HUES64 (cell line): ENCODE measurements around the gene MRPL10.

Experiments
- H3K27ac ChIP-seq: 2 replicates; pipeline ENCODE4 v1.7.0; 2013; ENCODE audit warnings: low read depth, low read length, inconsistent platforms
- H3K27me3 ChIP-seq: 2 replicates; pipeline ENCODE4 v1.6.1; 2013; ENCODE audit warnings: mild to moderate bottlenecking, low read length; ENCODE audit not compliant: insufficient read depth
- H3K36me3 ChIP-seq: 2 replicates; pipeline ENCODE4 v1.6.1; 2013; ENCODE audit warnings: mild to moderate bottlenecking, low read length; ENCODE audit not compliant: insufficient read depth
- H3K4me1 ChIP-seq: 2 replicates; pipeline ENCODE4 v1.6.1; 2013; ENCODE audit warnings: mild to moderate bottlenecking, low read length, moderate library complexity; ENCODE audit not compliant: insufficient read depth
- H3K4me3 ChIP-seq: 2 replicates; pipeline ENCODE4 v1.5.1; 2013; ENCODE audit warnings: mild to moderate bottlenecking, low read length, moderate library complexity
- H3K9ac ChIP-seq: 2 replicates; pipeline ENCODE4 v1.6.1; 2013; ENCODE audit warnings: mild to moderate bottlenecking, low read depth, low read length
- H3K9me3 ChIP-seq: 2 replicates; pipeline ENCODE4 v1.6.1; 2013; ENCODE audit warnings: low read depth, low read length; ENCODE audit not compliant: insufficient read depth
- WGBS: fragments of 150-250, 120-280 bp; methylation state at CpG from one replicate; pipeline ENCODE4 v1.1.7; 2013; ENCODE audit warnings: missing lambda C conversion rate; 5-methylcytosine and 5-hydroxymethylcytosine counted together

The MRPL10 gene

DNA sequence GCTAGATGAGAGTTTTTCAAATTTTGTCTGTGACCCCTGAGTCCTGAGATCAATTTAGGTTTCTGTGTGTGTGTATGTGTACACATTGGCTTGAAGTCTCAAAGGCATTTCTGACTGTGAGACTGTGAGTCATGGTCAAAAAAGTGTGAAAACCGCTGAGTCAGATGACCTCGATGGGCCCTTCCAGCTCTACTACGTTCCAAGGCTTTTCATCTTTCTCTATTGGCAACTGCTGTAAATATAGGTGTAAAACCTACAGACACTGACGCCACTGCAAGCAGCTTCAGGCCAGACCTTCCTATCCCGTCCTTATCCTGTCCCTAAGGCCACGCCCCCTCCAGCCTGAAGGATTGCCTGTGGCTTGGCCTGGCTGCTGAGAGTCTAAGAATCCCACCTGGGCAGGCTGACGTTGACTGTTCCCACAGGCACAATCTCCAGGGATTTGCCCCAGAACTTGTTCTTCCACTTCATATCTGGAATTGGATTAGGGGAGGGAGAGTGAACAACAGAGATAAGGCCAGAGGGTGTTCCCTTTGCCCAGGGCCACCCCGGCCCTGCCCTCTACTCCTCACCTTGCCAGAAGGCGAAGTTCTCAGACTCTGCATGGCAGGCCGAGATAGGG lies 21.0 kb downstream of the MRPL10 start:
- H3K9me3 ChIP-seq: no peaks in the 10 kb centered on the region
- no peak overlapping the region for H3K4me3 ChIP-seq
- H3K27ac ChIP-seq: no peak overlapping the region
- H3K9ac ChIP-seq: no peak overlapping the region
- H3K4me1 ChIP-seq: peaks cover 4% of the 10 kb centered on the region; the same call in 1 of the 2 replicates
- H3K36me3 ChIP-seq: peaks cover 6% of the 10 kb centered on the region
- no peaks in the 10 kb centered on the region for H3K27me3 ChIP-seq
- 62% methylated on average over 10 of the region's 10 CpGs for WGBS

DNA sequence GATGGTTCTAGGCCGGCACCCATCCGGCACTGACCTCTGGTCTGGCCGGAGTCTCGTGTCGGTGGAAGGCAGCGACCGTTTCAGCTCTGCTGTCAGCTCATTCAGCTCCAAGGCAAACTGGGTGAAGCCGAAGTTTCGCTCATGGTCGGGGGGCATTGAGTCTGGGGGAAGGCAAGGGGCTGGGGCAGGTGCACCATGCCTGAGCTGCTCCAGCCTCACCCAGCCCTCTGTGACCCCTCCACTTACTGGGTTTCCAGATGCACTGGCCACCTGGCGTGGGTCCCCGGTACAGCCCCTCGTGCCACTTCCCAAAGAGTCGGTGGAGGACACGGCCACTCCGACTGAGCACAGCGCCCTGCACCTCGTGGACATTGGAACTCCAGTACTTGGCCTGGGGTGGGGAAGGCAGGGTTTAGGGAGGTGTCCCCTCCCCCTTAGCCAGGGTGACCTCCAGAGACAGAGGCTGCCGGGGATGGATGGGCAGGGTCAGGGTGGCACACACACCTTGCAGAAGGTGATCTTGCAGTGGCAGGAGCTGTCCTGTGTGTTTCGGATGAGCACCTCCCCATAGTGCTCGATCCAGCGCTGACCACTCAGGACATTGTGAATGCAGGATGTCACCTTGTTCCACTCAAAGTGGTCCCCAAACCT lies 22.4 kb downstream of the MRPL10 start:
- no peak overlapping the region for H3K9ac ChIP-seq
- no peak overlapping the region for H3K27ac ChIP-seq
- H3K27me3 ChIP-seq: peaks cover 2% of the 10 kb centered on the region; the same call in 1 of the 2 replicates

GRCh38 chr17:47808036-47808829 lies 23.1 kb downstream of the MRPL10 start:
- Histone ChIP-seq H3K27me3 (peaks cover 4% of the 10 kb centered on the region; the same call in 1 of the 2 replicates), H3K4me1 (peaks cover 4% of the 10 kb centered on the region; the same call in 1 of the 2 replicates), H3K27ac (no peak overlapping the region), H3K9ac (no peak overlapping the region), H3K9me3 (no peaks in the 10 kb centered on the region), H3K36me3 (peaks cover 6% of the 10 kb centered on the region), H3K4me3 (no peak overlapping the region)
- whole genome bisulfite sequencing: 93% methylated on average over 20 of the region's 20 CpGs

More for the DNA sequence above, 22.4 kb downstream of the MRPL10 start:
- no peaks in the 10 kb centered on the region for H3K9me3 ChIP-seq
- H3K4me1 ChIP-seq: peaks cover 4% of the 10 kb centered on the region; the same call in 1 of the 2 replicates
- peaks cover 6% of the 10 kb centered on the region for H3K36me3 ChIP-seq
- 96% methylated on average over 22 of the region's 22 CpGs for WGBS
- H3K4me3 ChIP-seq: no peak overlapping the region

- H3K4me3 ChIP-seq: no peak overlapping the region
- no peak overlapping the region for H3K9ac ChIP-seq
- 85% methylated on average over 11 of the region's 11 CpGs for WGBS
- H3K27ac ChIP-seq: no peak overlapping the region
- peaks cover 4% of the 10 kb centered on the region; the same call in 1 of the 2 replicates for H3K27me3 ChIP-seq
- H3K36me3 ChIP-seq: peaks cover 6% of the 10 kb centered on the region
- H3K4me1 ChIP-seq: peaks cover 4% of the 10 kb centered on the region; the same call in 1 of the 2 replicates
- no peaks in the 10 kb centered on the region for H3K9me3 ChIP-seq
Measured at GRCh38 chr17:47807421-47807820, 23.9 kb downstream of the MRPL10 start.

DNA sequence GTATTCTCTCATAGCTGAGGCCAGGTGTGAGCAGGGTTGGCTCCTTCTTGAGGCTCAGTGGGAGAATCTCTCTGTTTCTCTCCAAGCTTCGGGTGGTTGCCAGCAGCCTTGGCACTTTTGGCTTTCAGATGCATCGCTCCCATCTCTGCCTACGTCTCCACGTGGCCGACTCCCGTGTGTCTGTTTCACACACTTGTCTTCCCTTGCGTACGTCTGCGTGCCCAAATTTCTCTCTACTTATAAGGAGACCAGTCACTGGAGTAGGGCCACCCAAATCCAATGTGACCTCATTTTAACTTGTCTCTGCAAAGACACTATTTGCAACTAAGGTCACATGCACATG lies 24.5 kb downstream of the MRPL10 start:
- 94% methylated on average over 9 of the region's 9 CpGs for WGBS
- no peaks in the 10 kb centered on the region for H3K9me3 ChIP-seq
- H3K27ac ChIP-seq: no peak overlapping the region
- peaks cover 6% of the 10 kb centered on the region for H3K36me3 ChIP-seq
- no peak overlapping the region for H3K4me3 ChIP-seq
- peaks cover 4% of the 10 kb centered on the region; the same call in 1 of the 2 replicates for H3K4me1 ChIP-seq
- no peak overlapping the region for H3K9ac ChIP-seq
- H3K27me3 ChIP-seq: peaks cover 4% of the 10 kb centered on the region; the same call in 1 of the 2 replicates

GRCh38 chr17:47806026-47806912 lies 25.1 kb downstream of the MRPL10 start:
- Histone ChIP-seq H3K27ac (no peak overlapping the region), H3K4me1 (peaks cover 4% of the 10 kb centered on the region; the same call in 1 of the 2 replicates), H3K4me3 (no peak overlapping the region), H3K9me3 (no peaks in the 10 kb centered on the region), H3K36me3 (peaks cover 6% of the 10 kb centered on the region), H3K9ac (no peak overlapping the region), H3K27me3 (peaks cover 4% of the 10 kb centered on the region; the same call in 1 of the 2 replicates)
- 89% methylated on average over 16 of the region's 16 CpGs for WGBS

- Histone ChIP-seq H3K27ac (no peak overlapping the region), H3K9ac (no peak overlapping the region), H3K9me3 (no peaks in the 10 kb centered on the region), H3K27me3 (peaks cover 4% of the 10 kb centered on the region; the same call in 1 of the 2 replicates), H3K36me3 (peaks cover 5% of the 10 kb centered on the region), H3K4me3 (no peak overlapping the region), H3K4me1 (no peaks in the 10 kb centered on the region)
- WGBS: 72% methylated on average over 3 of the region's 3 CpGs
Measured at GRCh38 chr17:47804461-47804860, 26.9 kb downstream of the MRPL10 start.

GRCh38 chr17:47803751-47804150 lies 27.6 kb downstream of the MRPL10 start:
- Histone ChIP-seq H3K9ac (no peak overlapping the region), H3K27me3 (peaks cover 4% of the 10 kb centered on the region; the same call in 1 of the 2 replicates)
- 78% methylated on average over 6 of the region's 6 CpGs for WGBS

DNA sequence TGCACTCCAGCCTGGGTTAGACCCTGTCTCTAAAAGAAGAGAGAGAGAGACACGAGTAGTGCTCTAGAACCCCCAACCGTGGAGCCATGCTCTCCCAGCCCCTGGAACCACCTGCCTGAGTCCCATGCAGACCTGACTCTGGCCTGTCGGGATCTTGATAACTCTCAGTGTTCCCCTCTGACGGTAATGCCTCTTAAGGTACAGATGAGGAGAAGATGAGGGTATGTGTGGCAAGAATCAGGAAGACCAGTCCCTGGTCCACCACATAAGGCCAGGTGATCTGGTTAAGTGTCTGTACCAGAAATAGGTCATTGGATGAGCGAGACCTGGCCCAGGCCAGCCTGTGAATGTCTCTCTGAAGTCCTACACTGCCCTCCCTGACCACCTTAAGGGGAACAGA lies 28.1 kb downstream of the MRPL10 start:
- Histone ChIP-seq H3K9me3 (no peaks in the 10 kb centered on the region), H3K9ac (no peak overlapping the region), H3K4me3 (no peak overlapping the region), H3K4me1 (no peaks in the 10 kb centered on the region), H3K36me3 (no peaks in the 10 kb centered on the region), H3K27ac (no peak overlapping the region), H3K27me3 (peaks cover 4% of the 10 kb centered on the region; the same call in 1 of the 2 replicates)
- whole genome bisulfite sequencing: 61% methylated on average over 5 of the region's 5 CpGs

More at GRCh38 chr17:47803751-47804150, 27.6 kb downstream of the MRPL10 start:
- Histone ChIP-seq H3K4me3 (no peak overlapping the region), H3K36me3 (no peaks in the 10 kb centered on the region), H3K9me3 (no peaks in the 10 kb centered on the region), H3K4me1 (no peaks in the 10 kb centered on the region), H3K27ac (no peak overlapping the region)

GRCh38 chr17:47802341-47803022 lies 28.9 kb downstream of the MRPL10 start:
- no peaks in the 10 kb centered on the region for H3K9me3 ChIP-seq
- 34% methylated on average over 9 of the region's 9 CpGs for WGBS
- no peak overlapping the region for H3K9ac ChIP-seq
- no peaks in the 10 kb centered on the region for H3K4me1 ChIP-seq
- H3K27ac ChIP-seq: no peak overlapping the region
- H3K4me3 ChIP-seq: no peak overlapping the region
- H3K27me3 ChIP-seq: peaks cover 4% of the 10 kb centered on the region; the same call in 1 of the 2 replicates
- H3K36me3 ChIP-seq: no peaks in the 10 kb centered on the region
